ENCODE measurements around the gene SPATA21. TPM values are rescaled to one million over a fixed set of nuclear protein-coding genes. Genes with fewer than 3 reads are reported as not detected.

Gene SPATA21
- total RNA-seq, 1 donor from 2014 or later = not detected

GRCh38 chr1:16410803-16411202 is 26.4 kb downstream of the SPATA21 start:
- Mint-ChIP-seq H3K36me3 (ENCODE audit: low read depth) (no peaks in the 10 kb centered on the region), H3K9me3 (peaks cover 3% of the 10 kb centered on the region), H3K4me3 (no peak overlapping the region), H3K27ac (ENCODE audit: unreplicated experiment) (no peak overlapping the region), H3K27me3 (ENCODE audit: low read depth) (no peaks in the 10 kb centered on the region), H3K4me1 (peaks cover 10% of the 10 kb centered on the region)
- TF ChIP-seq, protein P1, sequence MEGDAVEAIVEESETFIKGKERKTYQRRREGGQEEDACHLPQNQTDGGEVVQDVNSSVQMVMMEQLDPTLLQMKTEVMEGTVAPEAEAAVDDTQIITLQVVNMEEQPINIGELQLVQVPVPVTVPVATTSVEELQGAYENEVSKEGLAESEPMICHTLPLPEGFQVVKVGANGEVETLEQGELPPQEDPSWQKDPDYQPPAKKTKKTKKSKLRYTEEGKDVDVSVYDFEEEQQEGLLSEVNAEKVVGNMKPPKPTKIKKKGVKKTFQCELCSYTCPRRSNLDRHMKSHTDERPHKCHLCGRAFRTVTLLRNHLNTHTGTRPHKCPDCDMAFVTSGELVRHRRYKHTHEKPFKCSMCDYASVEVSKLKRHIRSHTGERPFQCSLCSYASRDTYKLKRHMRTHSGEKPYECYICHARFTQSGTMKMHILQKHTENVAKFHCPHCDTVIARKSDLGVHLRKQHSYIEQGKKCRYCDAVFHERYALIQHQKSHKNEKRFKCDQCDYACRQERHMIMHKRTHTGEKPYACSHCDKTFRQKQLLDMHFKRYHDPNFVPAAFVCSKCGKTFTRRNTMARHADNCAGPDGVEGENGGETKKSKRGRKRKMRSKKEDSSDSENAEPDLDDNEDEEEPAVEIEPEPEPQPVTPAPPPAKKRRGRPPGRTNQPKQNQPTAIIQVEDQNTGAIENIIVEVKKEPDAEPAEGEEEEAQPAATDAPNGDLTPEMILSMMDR (conservative IDR thresholded peaks at IDR 0.05) = no peak
- DNase-seq (ENCODE audit: low read depth, low spot score) = no peak

DNA sequence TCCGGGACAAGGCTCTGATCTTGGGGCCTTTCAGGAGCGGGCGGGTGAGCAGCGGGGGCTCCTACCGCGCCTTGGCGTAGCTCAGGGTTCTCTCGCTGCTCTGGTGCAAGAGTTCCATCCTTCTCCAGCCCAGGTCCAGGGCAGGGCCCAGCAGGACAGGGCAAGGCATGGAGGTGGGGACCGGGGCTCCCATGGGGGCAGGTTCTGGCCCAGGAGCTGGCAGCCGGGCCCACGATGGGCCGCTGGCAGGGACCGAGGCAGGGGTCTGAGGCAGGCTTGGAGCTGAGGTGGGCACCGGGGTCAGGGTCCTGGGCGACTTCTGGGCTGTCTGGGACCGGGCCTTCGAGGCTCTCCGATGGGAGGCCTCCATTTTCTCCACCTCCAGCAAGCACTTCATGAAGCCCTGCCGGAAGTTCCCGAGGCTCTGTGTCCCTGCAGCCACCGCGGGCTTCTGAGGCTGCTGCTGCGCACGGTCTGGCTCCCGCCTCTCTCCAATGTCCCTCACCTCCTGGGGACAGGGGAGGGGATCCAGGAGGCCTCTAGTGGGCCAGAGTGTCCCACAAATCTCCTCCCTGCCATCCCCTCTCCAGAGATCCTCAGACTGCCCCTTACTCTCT is 27.6 kb downstream of the SPATA21 start:
- Mint-ChIP-seq H3K9me3 (peaks cover 3% of the 10 kb centered on the region), H3K27ac (ENCODE audit: unreplicated experiment) (no peak overlapping the region), H3K36me3 (ENCODE audit: low read depth) (no peaks in the 10 kb centered on the region)

GRCh38 chr1:16406868-16407267 is 30.4 kb downstream of the SPATA21 start:
- Mint-ChIP-seq H3K36me3 (ENCODE audit: low read depth) (no peaks in the 10 kb centered on the region), H3K9me3 (peaks cover 3% of the 10 kb centered on the region), H3K27ac (ENCODE audit: unreplicated experiment) (peak overlapping the region; percentile 24), H3K27me3 (ENCODE audit: low read depth) (no peaks in the 10 kb centered on the region), H3K4me3 (no peak overlapping the region), H3K4me1 (peaks cover 4% of the 10 kb centered on the region)
- TF ChIP-seq, protein P1 (conservative IDR thresholded peaks at IDR 0.05) = no peak
- no peak for DNase-seq (ENCODE audit: low read depth, low spot score)

More for the DNA sequence above, 27.6 kb downstream of the SPATA21 start:
- no peaks in the 10 kb centered on the region for H3K27me3 Mint-ChIP-seq (ENCODE audit: low read depth)
- TF ChIP-seq, protein P1 (conservative IDR thresholded peaks at IDR 0.05) = no peak
- peaks cover 10% of the 10 kb centered on the region for H3K4me1 Mint-ChIP-seq
- no peak for DNase-seq (ENCODE audit: low read depth, low spot score)
- H3K4me3 Mint-ChIP-seq = no peak overlapping the region

DNA sequence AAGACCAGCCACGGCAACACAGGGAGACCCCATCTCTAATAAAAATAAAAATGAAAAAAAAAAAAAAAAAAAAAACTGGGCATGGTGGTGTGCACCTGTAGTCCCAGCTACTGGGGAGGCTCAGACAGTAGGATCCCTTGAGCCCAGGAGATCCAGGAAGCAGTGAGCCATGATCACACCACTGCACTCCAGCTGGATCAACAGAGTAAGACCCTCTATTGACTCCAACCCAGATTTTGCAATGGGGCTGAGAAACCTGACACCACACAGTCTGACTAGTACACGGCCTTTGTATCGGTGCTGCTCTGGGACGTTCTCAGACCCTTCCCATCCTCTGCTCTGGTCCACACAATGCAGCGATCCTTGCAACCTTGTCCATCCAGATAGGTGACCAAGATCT is 31.8 kb downstream of the SPATA21 start:
- H3K4me1 Mint-ChIP-seq = peaks cover 4% of the 10 kb centered on the region
- H3K36me3 Mint-ChIP-seq (ENCODE audit: low read depth) = no peaks in the 10 kb centered on the region
- H3K4me3 Mint-ChIP-seq = no peak overlapping the region
- DNase-seq (ENCODE audit: low read depth, low spot score) = no peak
- no peak overlapping the region for H3K27ac Mint-ChIP-seq (ENCODE audit: unreplicated experiment)
- H3K9me3 Mint-ChIP-seq = no peaks in the 10 kb centered on the region
- TF ChIP-seq, protein P1 (conservative IDR thresholded peaks at IDR 0.05) = no peak
- no peaks in the 10 kb centered on the region for H3K27me3 Mint-ChIP-seq (ENCODE audit: low read depth)

DNA sequence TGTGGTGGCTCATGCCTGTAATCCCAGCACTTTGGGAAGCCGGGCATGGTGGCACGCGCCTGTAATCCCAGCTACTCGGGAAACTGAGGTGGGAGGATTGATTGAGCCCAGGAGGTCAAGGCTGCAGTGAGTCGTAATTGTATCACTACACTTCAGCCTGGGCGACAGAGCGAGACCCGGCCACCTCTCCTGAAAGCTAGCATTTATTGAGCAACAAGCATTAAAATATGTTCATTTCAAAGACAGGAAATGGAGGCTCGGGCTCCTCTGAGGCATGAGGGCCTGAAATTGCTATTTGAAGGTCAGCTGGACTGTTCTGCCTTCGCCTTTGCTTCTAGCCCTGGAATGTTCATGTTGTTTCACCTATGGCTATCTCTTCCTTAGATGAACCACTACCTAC is 34.5 kb downstream of the SPATA21 start:
- Mint-ChIP-seq H3K4me1 (peaks cover 4% of the 10 kb centered on the region), H3K4me3 (no peak overlapping the region), H3K27ac (ENCODE audit: unreplicated experiment) (peak overlapping the region; percentile 32), H3K9me3 (no peaks in the 10 kb centered on the region), H3K36me3 (ENCODE audit: low read depth) (no peaks in the 10 kb centered on the region), H3K27me3 (ENCODE audit: low read depth) (no peaks in the 10 kb centered on the region)
- no peak for DNase-seq (ENCODE audit: low read depth, low spot score)
- TF ChIP-seq, protein P1 (conservative IDR thresholded peaks at IDR 0.05) = no peak
